RPMI7951 (cell line): ENCODE measurements around the gene FSTL1. TPM values are rescaled to one million over a fixed set of nuclear protein-coding genes. Genes with fewer than 3 reads are reported as not detected.

Source experiments
- DNase-seq: peaks from one replicate; pipeline ENCODE4 v3.0.0-alpha.2; 2012; ENCODE audit warnings: low read depth
- total RNA-seq: library from RNA; depleted of rRNA; stranded (reverse); fragments of >200 nt; shearing (Covaris generic); gene quantifications from 2 replicates; pipeline ENCODE4 v1.2.3, GENCODE V29; 2014

The FSTL1 gene
- total RNA-seq, 1 experiment from 2014 or later = 328 TPM

DNA sequence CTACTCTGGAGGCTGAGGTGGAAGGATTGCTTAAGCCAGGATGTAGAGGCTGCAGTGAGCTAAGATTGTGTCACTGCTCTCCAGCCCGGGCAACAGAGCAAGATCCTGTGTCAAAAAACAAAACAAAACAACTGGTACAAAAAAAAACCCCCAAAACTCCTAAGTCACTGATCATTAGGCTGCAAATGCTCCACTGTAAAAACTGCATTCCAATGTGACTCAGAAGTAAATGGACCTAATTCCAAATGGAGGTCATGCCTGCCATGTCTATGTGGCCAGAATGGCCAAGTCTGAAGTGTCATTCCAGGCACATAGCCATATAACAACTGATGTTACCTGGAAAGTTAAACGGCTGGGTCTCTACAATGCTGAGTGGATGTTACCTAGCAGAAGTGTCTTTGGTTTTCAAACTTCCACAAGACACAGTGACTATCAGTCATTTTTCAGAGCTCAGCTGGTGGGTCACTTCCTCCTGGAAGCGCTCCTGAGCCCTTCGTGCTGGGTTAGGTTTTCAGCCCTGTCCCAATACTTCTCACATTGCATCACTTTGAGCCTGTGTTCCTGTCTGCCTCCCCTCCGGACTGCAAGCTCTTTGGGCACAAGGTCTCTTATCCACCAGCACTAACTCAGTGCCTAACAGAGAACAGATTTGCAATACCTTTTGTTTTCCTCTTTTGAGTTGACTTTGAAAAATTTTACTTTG lies 10.6 kb downstream of the FSTL1 start:
- DNase-seq = no peak

DNA sequence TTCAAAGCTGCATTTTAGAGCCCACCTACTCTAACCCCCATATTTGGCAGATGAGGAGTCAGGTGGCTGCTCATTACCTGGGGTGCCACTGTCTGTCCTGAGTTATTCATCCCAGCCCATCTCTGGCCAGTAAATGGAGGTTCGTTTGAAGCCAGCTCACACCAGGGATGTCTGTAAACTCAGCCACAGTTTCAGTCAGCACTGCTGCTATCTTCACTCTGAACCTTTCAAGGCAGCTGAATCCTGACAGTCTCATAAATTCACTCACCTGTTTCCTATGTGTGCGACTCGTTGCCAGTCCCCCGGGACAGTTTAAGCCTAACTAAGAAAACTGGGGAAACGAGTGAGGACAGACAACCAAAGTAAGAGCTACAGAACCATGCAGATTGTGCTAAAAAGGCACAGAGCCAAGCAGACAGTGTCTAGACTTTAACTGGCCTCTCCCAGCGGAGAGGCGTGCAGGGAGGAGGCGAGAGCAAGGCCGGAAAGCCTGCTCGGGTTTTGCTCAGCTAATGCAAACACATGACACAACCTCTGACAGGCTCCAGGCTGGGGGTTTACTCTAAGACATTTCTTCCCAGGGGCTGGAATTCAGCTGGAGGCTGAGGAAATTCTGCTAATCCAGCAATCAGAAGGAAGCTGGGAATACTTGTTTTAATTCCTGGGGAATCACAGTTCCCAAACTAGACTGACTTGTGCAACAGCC lies 12.0 kb downstream of the FSTL1 start:
- DNase-seq = no peak

DNA sequence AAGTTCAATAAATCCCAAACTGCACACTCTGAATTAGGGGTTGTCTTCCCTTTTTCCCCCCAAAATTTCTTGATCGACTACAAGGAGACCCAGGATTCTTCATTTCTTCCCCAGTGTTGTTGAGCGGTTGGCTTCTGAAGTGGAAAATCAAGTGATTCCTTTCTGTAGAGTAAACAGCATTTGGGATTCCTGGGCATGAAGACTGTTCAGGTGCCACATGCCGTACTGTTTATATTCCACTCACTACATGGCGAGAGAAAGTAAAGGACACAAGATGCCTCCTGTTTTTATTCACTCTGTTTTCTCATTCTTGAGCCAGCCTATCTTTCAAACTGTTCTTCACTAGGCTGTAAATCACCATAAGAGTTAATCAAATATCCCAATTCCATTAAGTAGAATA lies 12.6 kb downstream of the FSTL1 start:
- DNase-seq = no peak

DNA sequence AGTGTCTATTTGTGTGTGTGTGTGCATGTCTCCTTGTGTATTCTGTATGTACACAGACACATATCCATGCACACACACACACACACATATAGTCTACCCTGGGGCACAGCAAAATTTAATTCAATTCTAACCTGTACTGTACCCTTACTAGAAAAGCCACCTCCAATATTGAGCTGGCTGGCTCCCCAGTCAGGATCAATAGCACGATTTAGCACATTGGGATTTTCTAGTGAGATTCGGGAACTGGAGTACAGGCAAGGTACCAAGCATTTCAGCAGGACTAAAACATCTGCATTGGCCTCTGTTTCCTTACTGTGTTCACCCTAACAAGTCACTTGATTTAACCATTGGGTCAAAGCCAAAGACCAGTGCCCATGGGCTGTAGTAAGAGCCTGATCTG lies 13.2 kb downstream of the FSTL1 start:
- DNase-seq = no peak

DNA sequence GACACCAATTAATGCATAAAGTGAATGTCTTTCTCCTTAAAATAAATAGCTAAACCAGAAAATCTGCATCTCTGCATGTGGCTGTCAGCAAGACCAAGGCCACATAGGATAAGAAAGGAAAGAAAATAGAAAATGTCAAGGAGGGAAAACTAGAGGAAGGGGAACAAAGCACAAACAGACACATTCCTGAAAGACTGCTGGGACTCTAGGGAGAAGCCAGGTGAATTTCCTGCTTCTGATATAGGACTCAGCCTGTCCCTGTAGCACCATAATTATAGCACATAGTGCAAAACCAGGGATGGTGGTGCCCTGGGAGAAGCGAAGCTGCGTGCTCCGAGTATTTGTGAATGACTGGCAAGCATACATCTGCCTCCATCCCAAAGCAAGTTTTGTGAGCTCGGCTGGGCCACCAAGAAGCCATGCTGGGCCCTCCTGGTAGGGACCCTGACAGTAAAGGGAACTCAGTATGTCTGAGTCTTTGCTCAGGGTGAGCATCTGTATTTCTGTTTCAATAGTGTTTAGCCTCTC lies 14.2 kb downstream of the FSTL1 start:
- DNase-seq = no peak

DNA sequence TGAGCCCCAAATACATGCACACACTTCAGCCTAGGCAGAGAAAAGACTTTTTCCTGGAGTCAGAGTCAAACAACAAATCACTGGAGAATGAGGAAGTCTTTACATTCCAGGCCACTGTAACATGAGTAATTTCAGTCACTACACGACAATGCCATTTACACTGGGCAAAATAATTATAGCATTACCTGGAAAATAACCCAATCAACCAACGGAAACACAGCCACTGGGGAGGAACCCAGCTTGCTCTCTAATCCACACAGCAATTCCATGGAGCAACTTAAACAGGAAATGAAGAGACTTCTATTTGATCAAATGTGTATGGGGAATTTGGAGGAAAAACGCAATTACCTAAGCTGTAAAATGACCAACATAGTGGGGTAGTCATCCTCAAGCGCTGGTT lies 15.2 kb downstream of the FSTL1 start:
- peak; percentile 62 for DNase-seq

DNA sequence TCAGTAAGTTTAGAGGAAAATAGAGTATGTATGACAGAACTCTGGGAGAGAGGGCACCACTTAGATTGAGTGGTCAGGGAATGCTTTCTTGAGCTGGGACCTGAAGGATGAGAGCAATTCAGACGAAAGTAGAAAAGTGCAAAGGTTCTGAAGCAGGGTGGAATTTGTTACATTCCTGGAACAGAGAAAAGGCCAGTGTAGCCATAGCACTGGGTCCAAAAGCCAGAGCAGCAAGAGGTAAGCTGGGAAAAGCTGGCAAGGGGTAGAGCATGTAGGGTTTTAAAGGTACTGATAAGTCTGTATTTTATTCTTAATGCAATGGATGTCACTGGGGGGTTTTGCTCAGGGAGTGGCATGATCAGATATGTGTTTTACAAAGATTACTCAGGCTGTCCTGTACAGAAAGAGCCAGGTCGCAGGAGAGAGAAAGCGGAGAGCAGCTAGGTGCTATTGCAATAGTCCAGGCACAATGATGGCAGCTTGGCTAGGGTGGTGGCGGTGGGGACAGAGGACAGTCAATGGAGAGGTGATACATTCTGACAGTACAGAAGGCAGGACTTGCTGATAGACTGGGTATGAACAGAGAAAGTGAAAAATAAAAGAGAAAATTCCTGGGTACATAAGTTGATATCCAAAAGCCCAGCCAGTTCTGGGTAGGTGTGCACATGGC lies 17.0 kb downstream of the FSTL1 start:
- no peak for DNase-seq

DNA sequence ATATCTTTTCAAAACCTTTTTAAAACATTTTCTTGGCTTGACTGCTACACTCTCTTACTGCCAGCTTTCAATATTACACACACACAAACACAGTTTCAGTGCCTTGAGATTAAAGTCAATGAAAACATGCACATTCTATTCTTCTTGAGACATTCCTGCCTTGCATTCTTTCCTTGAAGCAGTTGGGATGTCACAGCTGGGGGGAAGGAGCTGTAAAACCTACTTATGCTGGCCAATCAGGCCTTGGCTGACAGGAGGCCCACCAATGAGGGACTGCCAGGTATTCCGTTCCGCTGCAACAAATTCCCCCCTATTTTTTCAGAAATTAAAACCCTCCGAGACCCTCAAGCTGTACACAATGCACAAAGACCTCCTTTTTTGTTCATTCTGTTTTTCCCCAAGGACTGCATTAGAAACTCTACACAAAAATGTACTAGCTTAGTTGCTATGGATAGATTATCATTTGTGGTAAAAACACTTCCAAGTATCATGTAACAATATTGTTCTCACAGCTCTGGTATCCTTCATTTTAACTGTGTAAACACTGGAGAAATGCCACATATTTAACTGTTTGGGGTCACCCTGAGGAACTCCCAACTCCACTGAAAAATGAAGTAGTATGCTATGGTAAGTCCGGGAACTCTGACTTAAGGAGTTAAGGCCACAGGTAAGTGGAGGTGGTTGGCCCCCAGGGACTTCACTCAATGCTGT lies 18.5 kb downstream of the FSTL1 start:
- DNase-seq = no peak

DNA sequence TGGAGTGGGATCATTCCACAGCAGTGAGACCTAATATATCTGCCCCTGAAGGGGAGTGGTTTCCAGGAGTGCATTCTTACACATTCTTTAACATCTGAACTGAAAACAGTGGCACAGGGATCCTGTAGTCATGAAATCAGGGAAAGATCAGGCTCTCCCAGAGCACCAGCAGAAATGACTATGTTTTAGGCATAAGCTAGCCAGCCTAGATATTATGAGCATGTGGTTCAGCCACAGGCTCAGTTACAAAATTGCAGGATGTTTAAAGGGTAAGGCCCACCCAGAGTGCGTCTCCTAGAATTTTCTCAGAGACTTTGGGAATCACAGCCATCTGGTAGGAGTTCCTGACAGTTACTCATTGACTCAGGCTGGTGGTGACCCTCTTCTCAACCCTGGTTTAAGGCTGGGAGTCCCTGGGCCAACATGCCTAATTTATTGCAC lies 20.9 kb downstream of the FSTL1 start:
- peak; percentile 67 for DNase-seq

DNA sequence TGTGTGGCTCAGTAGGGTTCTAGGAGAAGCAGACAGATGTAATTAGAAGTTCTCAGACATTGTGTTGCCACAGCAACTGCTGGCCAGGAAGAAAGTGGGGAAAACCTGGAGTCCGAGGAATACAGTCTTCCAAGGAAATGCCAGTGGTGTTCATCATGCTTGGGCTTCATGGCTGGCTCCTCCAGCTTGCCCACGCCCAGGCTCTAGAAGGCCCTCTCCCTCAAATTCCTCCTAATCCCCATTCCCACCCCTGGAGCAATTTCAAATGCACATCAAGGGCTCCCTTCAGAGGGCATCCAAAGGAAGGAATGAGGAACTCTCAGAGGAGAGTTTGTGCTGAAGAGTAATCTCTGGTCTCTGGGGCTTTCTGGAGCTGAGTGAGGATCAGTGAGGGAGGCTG lies 21.9 kb downstream of the FSTL1 start:
- DNase-seq = peak; percentile 33

DNA sequence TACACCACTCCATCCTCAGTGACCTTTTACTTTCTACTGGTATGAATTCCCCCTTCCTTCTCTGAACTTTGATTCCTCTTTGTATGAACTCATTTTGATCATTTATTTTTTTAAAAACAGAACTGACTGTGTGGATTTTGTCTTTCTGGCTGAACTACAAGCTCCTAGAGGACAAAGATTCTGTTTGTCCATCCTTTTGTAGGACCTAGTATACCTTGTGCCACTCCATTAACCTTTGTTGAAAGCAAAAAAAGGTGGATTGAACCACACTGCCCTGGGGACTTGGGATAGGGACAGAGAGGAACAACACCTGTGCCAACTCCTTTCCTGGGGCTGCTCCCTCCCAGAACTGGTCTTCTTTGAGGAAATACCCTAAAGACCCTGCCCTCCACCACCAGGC lies 23.6 kb downstream of the FSTL1 start:
- no peak for DNase-seq

DNA sequence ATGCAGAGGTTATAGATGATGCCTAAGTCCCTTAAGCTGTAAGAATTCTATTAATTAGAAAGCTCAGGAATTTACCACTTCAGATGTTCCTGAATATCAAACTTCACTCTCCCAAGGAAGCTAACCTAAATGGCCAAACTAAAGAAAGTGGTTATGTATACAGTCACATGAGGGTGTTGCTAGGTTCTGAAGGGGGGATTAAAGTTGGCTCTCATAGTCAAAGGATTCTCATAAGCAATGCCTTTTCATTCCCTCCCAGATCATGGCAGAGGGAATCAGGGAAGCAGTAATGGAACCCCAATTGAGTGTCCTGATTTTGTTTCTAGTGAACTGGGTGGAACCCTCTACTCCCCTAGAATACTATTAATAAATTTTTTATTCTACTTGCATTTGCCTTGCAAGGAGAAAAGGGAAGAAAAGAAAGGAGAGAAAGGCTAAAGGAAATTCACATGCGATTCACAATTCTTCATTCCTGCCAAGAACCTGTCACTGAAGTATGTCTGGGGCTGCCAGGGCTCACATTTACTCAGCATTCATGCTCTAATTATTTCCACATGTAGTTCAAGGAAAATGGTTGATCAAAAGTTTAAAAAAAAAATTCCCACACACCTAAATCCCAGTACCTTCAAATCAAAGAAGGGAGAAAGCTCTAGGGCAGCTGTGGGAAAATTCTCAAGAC lies 25.1 kb downstream of the FSTL1 start:
- peak; percentile 90 for DNase-seq

DNA sequence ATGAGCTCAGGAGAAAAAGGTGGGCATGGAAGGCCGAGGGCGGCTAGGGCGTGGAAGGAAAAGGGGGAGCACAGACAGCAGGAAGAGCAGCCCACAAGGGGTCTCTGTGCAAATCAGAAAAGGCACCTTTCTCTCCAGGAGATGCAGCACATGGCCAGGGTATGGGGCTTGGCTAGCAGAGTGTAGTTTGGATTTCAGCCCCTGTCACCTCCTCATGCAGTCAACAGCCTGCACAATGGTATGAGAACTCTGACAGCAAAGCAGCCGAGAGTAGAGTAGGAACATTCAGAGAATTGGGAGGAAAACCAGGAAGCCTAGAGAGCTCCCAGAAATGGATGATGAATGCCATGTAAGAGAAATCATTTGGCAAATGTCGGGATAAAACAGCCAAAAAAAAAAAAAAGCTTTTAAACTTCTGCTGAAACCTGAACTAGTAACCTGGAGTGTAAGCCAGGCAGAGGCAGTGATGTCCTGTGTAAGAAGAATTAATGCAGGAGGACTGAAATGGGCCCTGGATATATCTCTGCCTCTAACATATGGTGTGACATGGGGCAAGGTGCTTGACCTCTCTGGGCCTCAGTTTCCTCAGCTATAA lies 25.7 kb downstream of the FSTL1 start:
- no peak for DNase-seq

DNA sequence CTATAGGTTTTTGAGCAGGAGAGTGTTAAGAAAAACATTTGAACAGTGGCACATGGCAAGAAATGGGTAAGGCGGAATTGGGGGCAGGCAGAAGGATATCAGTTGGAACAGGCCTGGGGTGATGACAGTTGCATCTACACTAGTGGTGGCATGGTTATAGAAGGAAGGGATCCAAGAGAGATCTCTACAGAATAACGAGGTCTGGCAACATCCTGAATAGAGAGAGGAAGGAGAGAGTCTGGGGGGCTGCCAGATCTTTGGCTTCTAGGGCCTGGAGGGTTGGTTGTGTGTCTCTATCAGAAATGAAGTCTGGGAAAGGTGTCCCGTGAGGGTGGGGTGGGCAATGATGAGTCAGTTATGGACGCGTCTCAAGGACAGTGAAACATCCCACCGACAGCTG lies 26.3 kb downstream of the FSTL1 start:
- DNase-seq = no peak

DNA sequence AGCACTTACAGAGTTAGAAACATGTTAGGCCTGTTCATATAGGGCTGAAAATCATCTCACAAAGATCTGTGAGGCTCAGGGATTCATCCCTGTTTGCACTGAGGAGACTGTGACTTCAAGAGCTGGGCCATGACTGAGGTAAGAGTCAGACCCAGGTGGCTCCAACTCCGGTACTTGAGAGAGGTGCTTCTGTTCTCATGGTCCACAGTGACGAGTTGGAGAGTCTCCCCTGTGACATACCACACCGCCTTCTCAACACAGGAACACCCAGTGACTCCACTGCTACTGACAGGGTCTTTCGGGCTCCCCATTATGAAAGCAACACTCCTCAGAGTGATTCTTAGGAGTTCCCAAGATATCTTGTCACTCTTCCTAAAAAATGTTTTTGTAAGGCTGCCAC lies 27.4 kb downstream of the FSTL1 start:
- no peak for DNase-seq

DNA sequence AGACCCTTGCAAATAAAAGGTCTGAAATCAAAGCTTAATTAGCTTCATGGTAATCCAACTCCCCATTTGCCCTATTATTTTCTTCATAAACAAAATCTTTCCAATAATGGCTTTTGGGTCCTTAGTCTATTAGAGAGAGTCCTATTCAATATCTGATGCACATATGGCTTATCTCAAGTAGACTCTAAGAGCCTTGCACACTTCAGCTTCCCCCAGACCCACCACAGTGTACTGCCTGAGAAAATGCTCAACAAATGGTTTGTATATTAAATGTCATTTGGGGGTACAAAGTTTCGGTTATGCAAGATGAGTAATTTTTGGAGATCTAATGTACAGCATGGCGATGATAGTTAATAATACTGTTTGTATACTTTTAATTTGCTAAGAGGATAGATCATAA lies 28.9 kb downstream of the FSTL1 start:
- no peak for DNase-seq

DNA sequence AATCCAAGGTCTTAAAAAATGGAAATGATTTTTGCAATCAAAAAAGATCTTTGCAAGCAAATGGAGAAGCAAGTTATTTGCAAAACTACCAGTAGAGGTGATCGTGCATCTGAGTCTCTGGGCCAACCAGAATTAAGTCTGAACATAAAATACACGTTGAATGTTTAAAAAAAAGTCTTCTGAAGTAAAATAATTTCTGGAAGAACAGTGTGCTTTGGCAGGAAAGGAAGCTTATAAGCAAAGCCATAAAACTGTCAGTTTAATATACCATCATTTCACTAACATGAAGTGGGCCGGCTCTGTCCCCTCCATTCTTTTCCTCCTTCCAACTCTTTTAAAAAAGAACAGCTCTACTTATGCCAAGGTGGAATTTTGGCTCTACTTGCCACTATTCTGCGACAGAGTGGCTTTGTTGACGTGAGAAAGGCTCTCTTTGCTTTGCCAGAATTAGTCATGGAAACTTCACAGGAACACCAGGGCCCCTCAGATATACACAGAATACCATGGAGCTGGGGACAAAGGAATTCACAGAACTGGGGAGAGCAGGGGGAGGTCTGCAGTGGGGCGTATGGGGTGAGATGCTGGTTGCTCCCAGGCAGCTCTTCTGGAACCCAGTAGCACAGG lies 29.8 kb downstream of the FSTL1 start:
- DNase-seq = peak; percentile 15

DNA sequence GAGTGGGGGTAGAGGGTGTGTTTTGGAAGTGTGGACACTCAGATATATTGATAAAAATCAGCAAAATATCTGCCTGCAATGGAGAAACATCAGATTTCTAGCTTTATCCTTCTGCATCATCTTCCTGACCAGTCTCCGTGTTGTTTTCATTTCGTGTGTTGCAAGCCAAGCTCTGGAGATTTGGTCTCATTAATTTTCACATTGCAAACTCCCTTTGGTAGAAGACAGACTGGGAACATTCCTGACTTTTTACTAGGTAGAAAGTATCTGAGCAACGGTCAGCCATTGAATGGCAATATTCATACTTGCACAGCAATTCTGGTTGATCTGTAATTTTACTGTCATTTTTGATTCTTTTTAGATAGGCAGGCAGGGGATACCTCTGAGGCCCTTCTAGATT lies 30.4 kb downstream of the FSTL1 start:
- no peak for DNase-seq

DNA sequence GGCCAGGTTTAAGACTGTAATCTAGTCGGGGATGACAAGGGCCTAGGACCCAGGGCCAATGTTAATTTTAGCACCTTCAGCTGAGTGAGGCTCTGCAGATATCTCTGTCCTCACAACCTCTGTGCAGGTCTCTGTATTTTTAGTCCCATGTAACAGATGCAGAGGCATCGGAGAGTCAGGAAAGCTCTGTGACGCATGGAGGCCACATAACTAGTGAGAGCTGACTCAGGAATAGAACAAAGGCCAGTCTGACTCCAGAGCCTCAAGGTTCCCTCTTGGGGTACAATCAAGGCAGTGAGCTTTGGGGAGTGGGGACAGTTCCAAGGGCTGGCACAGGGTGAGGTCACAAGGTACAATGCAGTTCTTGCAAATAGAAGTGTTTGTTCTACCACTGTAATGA lies 31.0 kb downstream of the FSTL1 start:
- DNase-seq = no peak

DNA sequence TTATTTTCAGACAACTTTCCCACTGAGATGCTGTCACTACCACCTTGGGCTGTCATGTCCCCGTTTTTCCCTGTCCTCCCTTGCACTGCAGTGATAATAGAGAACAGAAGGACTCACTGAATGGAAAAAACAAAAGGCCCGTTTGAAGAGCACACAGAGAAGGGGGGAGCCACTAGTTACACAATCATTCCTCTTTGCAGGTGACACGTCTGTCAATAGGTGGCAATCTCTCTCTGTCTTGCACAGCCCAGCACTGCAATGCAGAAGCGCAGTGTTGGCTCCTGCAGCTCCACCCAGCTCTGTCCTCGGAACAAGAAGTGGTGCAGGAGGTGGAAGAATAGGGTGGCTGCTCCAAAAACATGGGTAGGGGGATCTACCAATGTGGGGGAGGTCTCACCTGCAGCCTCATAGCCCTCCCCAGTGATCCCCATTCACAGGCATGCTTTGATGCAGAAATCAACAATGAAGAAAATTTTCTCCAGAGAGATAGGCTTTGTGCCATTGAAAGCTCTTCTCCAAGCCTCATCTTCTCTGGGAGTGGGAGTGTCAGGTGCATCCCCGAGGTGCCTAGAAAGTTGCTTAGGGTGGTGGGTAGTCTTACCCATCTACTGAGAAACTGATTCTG lies 31.8 kb downstream of the FSTL1 start:
- DNase-seq = peak; percentile 54
